Measurements from ENCODE around the gene PTPN2.

PTPN2 gene

GRCh38 chr18:12895014-12895413 is 11.0 kb upstream of the PTPN2 start:
- Histone ChIP-seq H3K9me3 (ENCODE audit: control insufficient read depth, insufficient read depth, low read length) (no peaks in the 10 kb centered on the region), H3K9ac (ENCODE audit: low read depth, low read length) (no peak overlapping the region), H3K36me3 (ENCODE audit: control insufficient read depth, insufficient read depth, low read length) (no peaks in the 10 kb centered on the region), H3K4me3 (ENCODE audit: low read depth, low read length) (no peak overlapping the region), H3K27ac (ENCODE audit: low read depth, low read length) (no peak overlapping the region), H3K27me3 (ENCODE audit: control insufficient read depth, insufficient read depth, low read length) (no peaks in the 10 kb centered on the region), H3K4me1 (ENCODE audit: control insufficient read depth, insufficient read depth, low read length) (peaks cover 5% of the 10 kb centered on the region; the same call in 1 of the 2 replicates)

GRCh38 chr18:12891561-12891960 is 7.5 kb upstream of the PTPN2 start:
- no peak overlapping the region for H3K4me3 ChIP-seq (ENCODE audit: low read depth, low read length)
- no peaks in the 10 kb centered on the region for H3K27me3 ChIP-seq (ENCODE audit: control insufficient read depth, insufficient read depth, low read length)
- H3K9me3 ChIP-seq (ENCODE audit: control insufficient read depth, insufficient read depth, low read length), result no peaks in the 10 kb centered on the region
- H3K36me3 ChIP-seq (ENCODE audit: control insufficient read depth, insufficient read depth, low read length), result no peaks in the 10 kb centered on the region
- no peak overlapping the region for H3K27ac ChIP-seq (ENCODE audit: low read depth, low read length)
- no peak overlapping the region for H3K9ac ChIP-seq (ENCODE audit: low read depth, low read length)
- H3K4me1 ChIP-seq (ENCODE audit: control insufficient read depth, insufficient read depth, low read length), result peaks cover 7% of the 10 kb centered on the region

- no peaks in the 10 kb centered on the region for H3K9me3 ChIP-seq (ENCODE audit: control insufficient read depth, insufficient read depth, low read length)
- H3K9ac ChIP-seq (ENCODE audit: low read depth, low read length), result no peak overlapping the region
- no peak overlapping the region for H3K27ac ChIP-seq (ENCODE audit: low read depth, low read length)
- peaks cover 11% of the 10 kb centered on the region for H3K4me1 ChIP-seq (ENCODE audit: control insufficient read depth, insufficient read depth, low read length)
- no peaks in the 10 kb centered on the region for H3K36me3 ChIP-seq (ENCODE audit: control insufficient read depth, insufficient read depth, low read length)
- no peaks in the 10 kb centered on the region for H3K27me3 ChIP-seq (ENCODE audit: control insufficient read depth, insufficient read depth, low read length)
- H3K4me3 ChIP-seq (ENCODE audit: low read depth, low read length), result no peak overlapping the region
Measured at GRCh38 chr18:12890964-12891363, 6.9 kb upstream of the PTPN2 start.

- H3K27ac ChIP-seq (ENCODE audit: low read depth, low read length), result no peak overlapping the region
- no peak overlapping the region for H3K4me3 ChIP-seq (ENCODE audit: low read depth, low read length)
Measured at GRCh38 chr18:12886498-12887126, 2.6 kb upstream of the PTPN2 start.

GRCh38 chr18:12885500-12885899 is 1.5 kb upstream of the PTPN2 start:
- H3K36me3 ChIP-seq (ENCODE audit: control insufficient read depth, insufficient read depth, low read length), result no peaks in the 10 kb centered on the region
- peak overlapping the region; percentile 83 for H3K27ac ChIP-seq (ENCODE audit: low read depth, low read length)
- H3K9ac ChIP-seq (ENCODE audit: low read depth, low read length), result no peak overlapping the region
- peak overlapping the region; percentile 75 for H3K4me3 ChIP-seq (ENCODE audit: low read depth, low read length)
- no peaks in the 10 kb centered on the region for H3K27me3 ChIP-seq (ENCODE audit: control insufficient read depth, insufficient read depth, low read length)
- no peaks in the 10 kb centered on the region for H3K9me3 ChIP-seq (ENCODE audit: control insufficient read depth, insufficient read depth, low read length)
- H3K4me1 ChIP-seq (ENCODE audit: control insufficient read depth, insufficient read depth, low read length), result peaks cover 43% of the 10 kb centered on the region

More at GRCh38 chr18:12886498-12887126, 2.6 kb upstream of the PTPN2 start:
- peaks cover 34% of the 10 kb centered on the region for H3K4me1 ChIP-seq (ENCODE audit: control insufficient read depth, insufficient read depth, low read length)
- no peaks in the 10 kb centered on the region for H3K36me3 ChIP-seq (ENCODE audit: control insufficient read depth, insufficient read depth, low read length)
- no peaks in the 10 kb centered on the region for H3K9me3 ChIP-seq (ENCODE audit: control insufficient read depth, insufficient read depth, low read length)
- no peak overlapping the region for H3K9ac ChIP-seq (ENCODE audit: low read depth, low read length)
- no peaks in the 10 kb centered on the region for H3K27me3 ChIP-seq (ENCODE audit: control insufficient read depth, insufficient read depth, low read length)

- Histone ChIP-seq H3K4me1 (ENCODE audit: control insufficient read depth, insufficient read depth, low read length) (peaks cover 51% of the 10 kb centered on the region), H3K27me3 (ENCODE audit: control insufficient read depth, insufficient read depth, low read length) (no peaks in the 10 kb centered on the region), H3K4me3 (ENCODE audit: low read depth, low read length) (peak overlapping the region; percentile 75), H3K27ac (ENCODE audit: low read depth, low read length) (peak overlapping the region; percentile 83), H3K9me3 (ENCODE audit: control insufficient read depth, insufficient read depth, low read length) (no peaks in the 10 kb centered on the region), H3K9ac (ENCODE audit: low read depth, low read length) (peak overlapping the region; percentile 50), H3K36me3 (ENCODE audit: control insufficient read depth, insufficient read depth, low read length) (no peaks in the 10 kb centered on the region)
Measured at GRCh38 chr18:12884406-12885323, 628 bp upstream of the PTPN2 start.

GRCh38 chr18:12883372-12883683 is 709 bp downstream of the PTPN2 start:
- peak overlapping the region; percentile 93 for H3K4me3 ChIP-seq (ENCODE audit: low read depth, low read length)
- peak overlapping the region; percentile 97 for H3K9ac ChIP-seq (ENCODE audit: low read depth, low read length)
- H3K36me3 ChIP-seq (ENCODE audit: control insufficient read depth, insufficient read depth, low read length), result no peaks in the 10 kb centered on the region
- H3K9me3 ChIP-seq (ENCODE audit: control insufficient read depth, insufficient read depth, low read length), result no peaks in the 10 kb centered on the region
- H3K4me1 ChIP-seq (ENCODE audit: control insufficient read depth, insufficient read depth, low read length), result peaks cover 57% of the 10 kb centered on the region
- H3K27me3 ChIP-seq (ENCODE audit: control insufficient read depth, insufficient read depth, low read length), result no peaks in the 10 kb centered on the region
- peak overlapping the region; percentile 100 for H3K27ac ChIP-seq (ENCODE audit: low read depth, low read length)

- Histone ChIP-seq H3K9me3 (ENCODE audit: control insufficient read depth, insufficient read depth, low read length) (no peaks in the 10 kb centered on the region), H3K36me3 (ENCODE audit: control insufficient read depth, insufficient read depth, low read length) (no peaks in the 10 kb centered on the region), H3K9ac (ENCODE audit: low read depth, low read length) (peak overlapping the region; percentile 97), H3K27me3 (ENCODE audit: control insufficient read depth, insufficient read depth, low read length) (no peaks in the 10 kb centered on the region), H3K27ac (ENCODE audit: low read depth, low read length) (peak overlapping the region; percentile 100), H3K4me1 (ENCODE audit: control insufficient read depth, insufficient read depth, low read length) (peaks cover 57% of the 10 kb centered on the region), H3K4me3 (ENCODE audit: low read depth, low read length) (peak overlapping the region; percentile 93)
Measured at GRCh38 chr18:12882453-12883371, 1.3 kb downstream of the PTPN2 start.

GRCh38 chr18:12880541-12880910 is 3.5 kb downstream of the PTPN2 start:
- Histone ChIP-seq H3K4me3 (ENCODE audit: low read depth, low read length) (no peak overlapping the region), H3K27ac (ENCODE audit: low read depth, low read length) (peak overlapping the region; percentile 44), H3K9me3 (ENCODE audit: control insufficient read depth, insufficient read depth, low read length) (no peaks in the 10 kb centered on the region), H3K36me3 (ENCODE audit: control insufficient read depth, insufficient read depth, low read length) (no peaks in the 10 kb centered on the region), H3K27me3 (ENCODE audit: control insufficient read depth, insufficient read depth, low read length) (no peaks in the 10 kb centered on the region), H3K4me1 (ENCODE audit: control insufficient read depth, insufficient read depth, low read length) (peaks cover 46% of the 10 kb centered on the region), H3K9ac (ENCODE audit: low read depth, low read length) (no peak overlapping the region)

GRCh38 chr18:12879840-12880540 is 4.0 kb downstream of the PTPN2 start:
- no peaks in the 10 kb centered on the region for H3K36me3 ChIP-seq (ENCODE audit: control insufficient read depth, insufficient read depth, low read length)
- peak overlapping the region; percentile 44 for H3K27ac ChIP-seq (ENCODE audit: low read depth, low read length)
- no peaks in the 10 kb centered on the region for H3K27me3 ChIP-seq (ENCODE audit: control insufficient read depth, insufficient read depth, low read length)
- H3K9me3 ChIP-seq (ENCODE audit: control insufficient read depth, insufficient read depth, low read length), result no peaks in the 10 kb centered on the region
- peaks cover 42% of the 10 kb centered on the region for H3K4me1 ChIP-seq (ENCODE audit: control insufficient read depth, insufficient read depth, low read length)
- H3K4me3 ChIP-seq (ENCODE audit: low read depth, low read length), result no peak overlapping the region; the same call in 1 of the 2 replicates
- no peak overlapping the region for H3K9ac ChIP-seq (ENCODE audit: low read depth, low read length)
